Measurements from ENCODE around the gene FCN1.

The FCN1 gene

GRCh38 chr9:134949681-134950385, 32.1 kb upstream of the FCN1 start:
- no peak for DNase-seq
- TF ChIP-seq CTCF (IDR thresholded peaks at IDR 0.05), result no peak
- Mint-ChIP-seq H3K4me3 (no peak overlapping the region), H3K9me3 (peaks cover 11% of the 10 kb centered on the region), H3K27ac (no peak overlapping the region), H3K36me3 (ENCODE audit: low read depth) (no peaks in the 10 kb centered on the region), H3K4me1 (peaks cover 13% of the 10 kb centered on the region), H3K27me3 (ENCODE audit: low read depth, poor library complexity) (peaks cover 7% of the 10 kb centered on the region)

DNA sequence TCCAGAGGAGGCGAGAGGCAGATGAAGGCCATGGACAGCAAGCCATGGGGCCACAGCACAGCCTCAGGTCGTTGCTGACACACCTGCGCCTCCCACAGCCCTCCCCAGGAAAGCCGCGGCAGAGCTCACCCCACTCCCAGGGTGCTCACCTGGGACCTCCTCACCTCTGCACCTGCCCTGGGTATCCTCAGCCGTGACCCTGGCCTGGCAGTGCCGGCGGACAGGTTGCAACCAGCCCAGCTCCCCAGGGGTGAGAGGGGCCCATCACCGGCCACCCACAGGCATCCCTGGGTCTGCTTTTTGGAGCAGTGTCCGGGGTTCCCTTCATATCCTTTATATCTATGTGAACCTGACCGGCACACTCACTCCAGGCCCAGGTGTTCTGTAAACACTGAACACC, 30.4 kb upstream of the FCN1 start:
- Mint-ChIP-seq H3K9me3 (no peaks in the 10 kb centered on the region), H3K36me3 (ENCODE audit: low read depth) (no peaks in the 10 kb centered on the region), H3K27me3 (ENCODE audit: low read depth, poor library complexity) (peaks cover 11% of the 10 kb centered on the region), H3K4me1 (peaks cover 23% of the 10 kb centered on the region), H3K4me3 (no peak overlapping the region), H3K27ac (no peak overlapping the region)
- no peak for TF ChIP-seq CTCF (IDR thresholded peaks at IDR 0.05)
- no peak for DNase-seq

DNA sequence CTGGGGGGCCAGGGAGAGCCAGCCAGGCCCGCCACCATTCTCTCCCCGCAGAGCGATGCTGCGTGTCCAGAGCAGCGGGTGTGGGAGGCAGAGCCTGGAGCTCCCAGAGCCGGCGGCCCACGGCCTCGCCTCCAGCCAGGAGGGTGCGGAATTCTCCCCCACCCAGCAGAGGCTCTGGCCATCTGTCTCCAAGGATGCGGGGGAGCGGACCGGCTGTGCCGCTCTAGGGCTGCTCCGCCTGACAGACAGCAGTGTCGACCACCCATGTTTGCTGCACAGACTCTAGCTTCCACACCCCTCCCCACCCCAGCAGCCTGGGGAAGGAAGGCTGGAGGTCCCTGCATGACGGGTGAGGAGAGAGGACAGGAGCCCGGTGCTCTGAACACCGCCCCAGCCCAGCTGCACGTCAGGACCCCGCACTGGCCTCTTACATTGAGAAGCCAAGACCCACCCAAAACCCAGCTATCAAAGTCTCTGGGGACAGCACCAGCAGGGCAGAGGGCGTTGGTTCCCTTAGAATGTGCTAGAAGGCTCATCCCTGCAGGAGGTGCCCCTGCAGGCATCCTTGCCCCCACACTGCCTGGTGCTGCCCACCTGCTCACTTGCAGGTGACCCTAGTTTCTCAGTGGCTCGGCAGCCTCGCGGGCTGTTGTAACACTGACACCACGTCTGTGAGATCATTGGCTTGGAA, 29.7 kb upstream of the FCN1 start:
- H3K27me3 Mint-ChIP-seq (ENCODE audit: low read depth, poor library complexity), result peaks cover 13% of the 10 kb centered on the region
- H3K4me3 Mint-ChIP-seq, result no peak overlapping the region
- no peak overlapping the region for H3K27ac Mint-ChIP-seq
- DNase-seq, result peak; percentile 54
- H3K4me1 Mint-ChIP-seq, result peaks cover 30% of the 10 kb centered on the region
- no peak for TF ChIP-seq CTCF (IDR thresholded peaks at IDR 0.05)
- H3K36me3 Mint-ChIP-seq (ENCODE audit: low read depth), result no peaks in the 10 kb centered on the region
- H3K9me3 Mint-ChIP-seq, result no peaks in the 10 kb centered on the region

GRCh38 chr9:134946663-134947062, 29.0 kb upstream of the FCN1 start:
- H3K9me3 Mint-ChIP-seq, result no peaks in the 10 kb centered on the region
- no peak for TF ChIP-seq CTCF (IDR thresholded peaks at IDR 0.05)
- H3K27ac Mint-ChIP-seq, result no peak overlapping the region
- peaks cover 35% of the 10 kb centered on the region for H3K4me1 Mint-ChIP-seq
- peaks cover 13% of the 10 kb centered on the region for H3K27me3 Mint-ChIP-seq (ENCODE audit: low read depth, poor library complexity)
- no peak overlapping the region for H3K4me3 Mint-ChIP-seq
- no peak for DNase-seq
- H3K36me3 Mint-ChIP-seq (ENCODE audit: low read depth), result no peaks in the 10 kb centered on the region

DNA sequence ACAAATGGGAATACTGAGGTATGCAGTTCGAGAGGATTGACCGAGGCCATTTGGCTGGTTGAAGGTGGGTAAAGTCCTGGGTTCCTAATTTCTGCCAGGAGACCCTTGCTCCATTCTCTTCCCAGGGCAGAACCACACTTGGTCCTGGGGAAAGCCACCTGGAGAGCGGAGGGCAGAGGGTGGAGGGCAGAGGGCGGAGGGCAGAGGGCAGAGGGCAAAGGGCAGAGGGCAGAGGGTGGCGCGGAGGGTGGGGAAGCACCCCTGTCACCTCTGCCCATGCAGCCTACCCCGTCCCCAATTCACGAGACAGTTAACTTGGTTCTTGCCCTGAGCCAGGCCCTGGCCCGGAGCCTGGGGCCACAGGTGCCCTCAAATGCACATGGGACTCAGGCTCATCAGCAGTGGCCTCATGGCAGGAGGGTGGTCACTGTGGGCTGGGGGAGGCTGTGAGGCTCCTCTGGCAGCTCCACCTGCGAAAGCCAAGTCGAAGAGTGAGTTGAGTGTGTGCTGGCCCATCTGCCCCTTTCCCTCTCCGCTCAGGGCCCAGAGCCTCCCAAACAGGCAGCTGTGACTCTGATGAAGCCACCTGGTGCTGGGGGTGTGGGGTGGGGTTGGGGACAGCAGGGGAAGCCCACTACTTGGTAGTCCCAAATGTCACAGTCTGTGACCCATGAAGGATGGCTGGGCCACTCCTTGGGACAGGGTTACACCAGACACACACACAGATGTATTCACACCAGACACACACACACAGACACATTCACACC, 28.0 kb upstream of the FCN1 start:
- Mint-ChIP-seq H3K4me1 (peaks cover 35% of the 10 kb centered on the region), H3K36me3 (ENCODE audit: low read depth) (no peaks in the 10 kb centered on the region), H3K9me3 (no peaks in the 10 kb centered on the region), H3K27me3 (ENCODE audit: low read depth, poor library complexity) (peaks cover 13% of the 10 kb centered on the region), H3K27ac (no peak overlapping the region), H3K4me3 (no peak overlapping the region)
- TF ChIP-seq CTCF (IDR thresholded peaks at IDR 0.05), result no peak
- DNase-seq, result no peak

All from nephron progenitor cell (in vitro differentiated cells).